Suprapubic skin (tissue), 3 donors: ENCODE measurements around the gene ITGA8.

Experiments
- CTCF ChIP-seq, 2 donors: fragments of 200-600 bp in 1 of 2; fragments of 450-650 bp in 1 of 2; sonication (generic) in 1 of 2; IDR thresholded peaks; one replicate each; pipeline ENCODE4 v1.5.1; 2016 to 2019; ENCODE audit warnings: antibody characterized with exemption in 2 of 2, mild to moderate bottlenecking in 1 of 2, moderate library complexity in 1 of 2
- POLR2A ChIP-seq, 2 donors: fragments of 450-650 bp; IDR thresholded peaks; one replicate each; pipeline ENCODE4 v1.6.1; 2017; ENCODE audit warnings: antibody characterized with exemption in 2 of 2, mild to moderate bottlenecking in 2 of 2, moderate library complexity in 2 of 2

DNA sequence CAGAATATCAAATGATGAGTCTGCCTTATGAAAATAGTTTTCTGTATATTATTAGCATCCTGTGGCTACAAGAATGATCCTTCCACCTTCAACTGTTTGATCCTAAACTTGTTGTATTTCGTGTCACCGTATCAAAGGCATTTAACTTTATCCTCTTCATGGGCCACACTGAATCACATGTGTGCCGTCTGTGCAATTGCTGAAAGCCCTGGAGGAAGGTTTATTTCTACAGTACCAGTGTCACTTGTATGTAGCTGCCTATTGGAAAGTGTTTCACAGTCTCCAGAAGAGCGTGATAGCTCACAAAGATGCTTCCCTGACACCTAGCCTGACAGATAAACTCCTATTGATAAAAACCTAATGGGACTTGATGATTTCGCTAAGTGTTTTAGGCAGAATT lies 94.5 kb downstream of the ITGA8 start:
- TF ChIP-seq POLR2A (IDR thresholded peaks at IDR 0.05) (no peak), CTCF (IDR thresholded peaks at IDR 0.05) (no peak)
